Upper lobe of right lung (tissue), 1 donor: ENCODE results near the gene EGLN3. TPM values are rescaled to one million over a fixed set of nuclear protein-coding genes. Genes with fewer than 3 reads are reported as not detected.

Experiments
- ATAC-seq: fragments of 200-7000 bp; cut with Tn5 transposase; one replicate; pipeline ENCODE4 v1.9.1; 2020; ENCODE audit warnings: mild to moderate bottlenecking, moderate library complexity
- DNase-seq: peaks from one replicate; pipeline ENCODE4 v3.0.0-alpha.2; 2020
- H3K27ac ChIP-seq: fragments of 200-600 bp; one replicate; pipeline ENCODE4 v1.8.0; 2022
- H3K27me3 ChIP-seq: fragments of 200-600 bp; one replicate; pipeline ENCODE4 v1.8.0; 2022; ENCODE audit warnings: mild to moderate bottlenecking
- H3K36me3 ChIP-seq: fragments of 200-600 bp; one replicate; pipeline ENCODE4 v1.8.0; 2022
- H3K4me1 ChIP-seq: fragments of 200-600 bp; one replicate; pipeline ENCODE4 v1.8.0; 2022
- H3K4me3 ChIP-seq: fragments of 200-600 bp; one replicate; pipeline ENCODE4 v1.8.0; 2022; ENCODE audit warnings: mild to moderate bottlenecking
- H3K9me3 ChIP-seq: fragments of 200-600 bp; one replicate; pipeline ENCODE4 v1.8.0; 2022
- intact Hi-C: fragments of 100-400 bp; cut with DNase I; formaldehyde crosslinking; loops from one replicate; pipeline ENCODE4 v1.11.0; 2022
- total RNA-seq: library from RNA; stranded (reverse); fragmentation: NEBNext Ultra II Directional; extraction: Animal tissue kit (Norgen Biotek cat#: 25700); gene quantifications from one replicate; pipeline ENCODE4 v1.2.1, GENCODE V29; 2021
- TF ChIP-seq, protein P1 (sequence below): fragments of 200-600 bp; IDR thresholded peaks from one replicate; pipeline ENCODE4 v1.8.0; 2022; ENCODE audit warnings: antibody characterized with exemption
- donor health status: DM: no; HTN: yes; CAD: no; lungs with severe emphysema.

The EGLN3 gene
- total RNA-seq, 1 donor from 2014 or later, result 7.6 TPM

DNA sequence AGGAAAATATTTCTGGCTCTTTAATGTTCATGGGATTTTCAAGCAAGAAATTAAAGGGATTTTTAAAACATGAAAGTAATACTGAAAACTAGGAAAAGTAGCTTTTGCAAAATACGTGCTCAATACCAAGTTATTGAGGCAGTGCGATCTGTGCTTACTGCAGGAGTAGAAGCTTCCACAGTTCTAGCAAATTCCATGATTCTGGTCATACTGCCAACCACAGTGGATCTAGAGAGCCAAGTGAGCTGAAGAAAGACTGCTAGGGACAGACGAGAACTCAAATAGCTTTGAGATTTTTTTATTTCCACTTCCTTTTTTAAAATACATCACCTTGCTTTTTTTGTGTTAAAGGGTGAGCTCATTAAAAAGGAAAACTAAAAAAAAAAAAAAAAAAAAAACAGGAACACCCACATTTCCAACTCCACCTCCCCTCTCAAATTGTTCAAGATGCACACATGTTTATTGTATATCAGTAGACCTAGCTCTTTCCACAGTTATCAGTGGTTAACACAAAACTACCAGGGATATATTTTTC lies 26.2 kb downstream of the EGLN3 start:
- intact Hi-C loops, result no loop called here
- Histone ChIP-seq H3K27me3 (no peaks in the 10 kb centered on the region), H3K27ac (no peak overlapping the region), H3K9me3 (no peaks in the 10 kb centered on the region), H3K36me3 (no peaks in the 10 kb centered on the region), H3K4me1 (no peaks in the 10 kb centered on the region), H3K4me3 (no peak overlapping the region)
- DNase-seq (no peak), ATAC-seq (no peak)
- TF ChIP-seq, protein P1, sequence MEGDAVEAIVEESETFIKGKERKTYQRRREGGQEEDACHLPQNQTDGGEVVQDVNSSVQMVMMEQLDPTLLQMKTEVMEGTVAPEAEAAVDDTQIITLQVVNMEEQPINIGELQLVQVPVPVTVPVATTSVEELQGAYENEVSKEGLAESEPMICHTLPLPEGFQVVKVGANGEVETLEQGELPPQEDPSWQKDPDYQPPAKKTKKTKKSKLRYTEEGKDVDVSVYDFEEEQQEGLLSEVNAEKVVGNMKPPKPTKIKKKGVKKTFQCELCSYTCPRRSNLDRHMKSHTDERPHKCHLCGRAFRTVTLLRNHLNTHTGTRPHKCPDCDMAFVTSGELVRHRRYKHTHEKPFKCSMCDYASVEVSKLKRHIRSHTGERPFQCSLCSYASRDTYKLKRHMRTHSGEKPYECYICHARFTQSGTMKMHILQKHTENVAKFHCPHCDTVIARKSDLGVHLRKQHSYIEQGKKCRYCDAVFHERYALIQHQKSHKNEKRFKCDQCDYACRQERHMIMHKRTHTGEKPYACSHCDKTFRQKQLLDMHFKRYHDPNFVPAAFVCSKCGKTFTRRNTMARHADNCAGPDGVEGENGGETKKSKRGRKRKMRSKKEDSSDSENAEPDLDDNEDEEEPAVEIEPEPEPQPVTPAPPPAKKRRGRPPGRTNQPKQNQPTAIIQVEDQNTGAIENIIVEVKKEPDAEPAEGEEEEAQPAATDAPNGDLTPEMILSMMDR, result no peak

DNA sequence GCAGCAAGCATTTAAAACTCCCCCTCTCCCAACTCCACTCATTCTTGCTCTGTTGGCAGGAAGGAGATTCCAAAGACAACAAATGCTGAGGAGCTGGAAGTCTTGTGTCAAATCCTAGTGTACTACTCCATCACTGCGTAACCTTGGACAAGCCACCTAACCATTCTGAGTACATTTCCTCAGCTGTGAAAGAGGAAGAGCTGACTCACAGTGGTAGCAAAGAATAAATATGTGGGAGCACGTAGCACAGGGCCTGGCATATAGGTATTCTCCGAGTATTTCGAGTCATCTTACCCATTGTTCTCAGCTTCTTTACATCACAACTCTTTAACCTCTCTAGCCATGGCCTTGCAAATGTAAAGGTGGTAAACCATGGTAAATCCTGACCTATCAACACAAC lies 28.7 kb downstream of the EGLN3 start:
- H3K27ac ChIP-seq, result no peak overlapping the region
- peaks cover under 1% of the 10 kb centered on the region for H3K4me1 ChIP-seq
- H3K27me3 ChIP-seq, result no peaks in the 10 kb centered on the region
- H3K9me3 ChIP-seq, result no peaks in the 10 kb centered on the region
- DNase-seq (no peak), ATAC-seq (no peak)
- intact Hi-C loops, result no loop called here
- no peak overlapping the region for H3K4me3 ChIP-seq
- TF ChIP-seq, protein P1, result no peak
- no peaks in the 10 kb centered on the region for H3K36me3 ChIP-seq

DNA sequence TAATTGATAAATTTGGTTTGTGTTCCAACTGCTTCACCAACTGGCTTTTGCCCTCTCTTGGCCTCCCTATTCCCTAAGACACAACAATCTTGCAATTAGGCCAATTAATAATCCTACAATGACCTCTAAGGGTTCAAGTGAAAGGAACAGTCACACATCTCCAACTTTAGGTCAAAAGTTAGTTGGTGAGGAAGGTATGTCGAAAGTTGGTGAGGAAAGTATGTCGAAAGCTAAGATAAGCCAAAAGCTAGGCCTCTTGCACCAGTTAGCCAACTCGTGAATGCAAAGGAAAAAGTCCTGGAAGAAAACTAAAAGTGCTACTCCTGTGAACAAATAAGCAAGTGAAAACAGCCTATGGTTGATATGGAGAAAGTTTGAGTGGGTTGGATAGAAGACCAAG lies 32.6 kb downstream of the EGLN3 start:
- intact Hi-C loops, result no loop called here
- Histone ChIP-seq H3K4me3 (no peak overlapping the region), H3K36me3 (no peaks in the 10 kb centered on the region), H3K27ac (no peak overlapping the region), H3K27me3 (no peaks in the 10 kb centered on the region), H3K4me1 (peaks cover 6% of the 10 kb centered on the region), H3K9me3 (no peaks in the 10 kb centered on the region)
- no peak for ATAC-seq
- DNase-seq, result no peak
- TF ChIP-seq, protein P1, result no peak

DNA sequence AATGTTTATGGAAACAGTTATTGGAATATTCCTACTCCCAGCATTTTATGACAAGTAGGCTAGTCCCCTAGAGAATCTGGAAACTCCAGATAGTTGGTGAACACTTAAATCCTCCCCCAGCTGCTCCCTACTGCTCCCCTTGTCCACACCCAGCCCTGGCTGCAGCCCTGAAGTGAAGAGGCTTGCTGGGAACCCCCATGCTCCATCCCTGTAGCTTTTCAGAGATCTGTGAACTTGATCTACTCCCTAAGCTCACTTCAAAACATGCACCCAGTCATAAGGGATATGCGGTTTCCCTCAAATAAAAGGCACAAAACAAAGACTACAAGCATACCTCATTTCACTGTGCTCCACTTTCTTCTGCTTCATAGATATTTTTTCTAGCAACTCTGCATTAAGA lies 33.2 kb downstream of the EGLN3 start:
- no peaks in the 10 kb centered on the region for H3K9me3 ChIP-seq
- H3K36me3 ChIP-seq, result no peaks in the 10 kb centered on the region
- intact Hi-C loops, result no loop called here
- TF ChIP-seq, protein P1, result no peak
- H3K4me3 ChIP-seq, result no peak overlapping the region
- DNase-seq, result no peak
- no peak for ATAC-seq
- no peaks in the 10 kb centered on the region for H3K27me3 ChIP-seq
- H3K27ac ChIP-seq, result peak overlapping the region; percentile 51
- H3K4me1 ChIP-seq, result peaks cover 6% of the 10 kb centered on the region

DNA sequence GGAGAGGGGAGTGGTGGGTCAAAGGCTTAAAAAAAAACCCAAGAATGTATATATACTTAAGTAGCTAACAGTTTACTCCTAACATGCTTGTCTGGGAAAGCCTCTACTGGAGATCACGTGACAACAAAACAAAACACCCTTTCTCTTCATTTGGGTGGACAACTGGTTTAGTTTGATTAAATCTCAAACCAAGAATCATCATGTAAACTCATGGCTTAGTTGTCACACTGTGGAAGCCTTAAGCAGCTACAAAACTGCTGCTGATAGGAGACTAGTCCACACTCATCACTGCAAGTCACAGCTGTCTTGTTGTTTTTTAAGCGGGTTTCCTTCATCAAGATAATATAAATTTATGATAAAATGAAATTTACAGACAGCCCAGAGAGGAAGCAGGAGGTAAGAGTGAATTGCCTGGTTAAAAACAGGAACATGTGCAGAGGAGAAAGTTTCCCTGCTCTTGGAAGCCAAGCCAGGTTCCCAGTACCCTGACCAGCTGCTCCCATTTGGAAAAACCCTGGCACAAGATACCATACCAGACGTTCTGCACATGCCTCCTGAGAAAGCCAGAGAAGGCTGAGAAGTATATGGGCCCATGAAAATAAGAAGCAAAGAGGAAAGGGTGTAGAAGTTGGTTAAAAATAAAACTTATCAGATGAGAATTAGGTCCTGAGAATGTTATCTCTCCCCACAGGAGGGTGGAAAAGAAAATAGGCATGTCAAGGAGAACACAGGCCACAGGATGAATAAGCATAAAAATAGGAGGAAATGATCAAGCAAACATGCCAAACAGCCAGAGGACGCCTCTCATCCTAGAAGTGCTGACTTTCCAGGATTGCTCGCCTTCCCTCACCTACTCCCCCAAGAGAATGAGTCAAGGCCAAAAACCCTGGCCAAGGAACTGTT lies 34.0 kb downstream of the EGLN3 start:
- TF ChIP-seq, protein P1, result no peak
- no peaks in the 10 kb centered on the region for H3K9me3 ChIP-seq
- H3K27ac ChIP-seq, result peak overlapping the region; percentile 51
- no peak overlapping the region for H3K4me3 ChIP-seq
- no peaks in the 10 kb centered on the region for H3K27me3 ChIP-seq
- H3K36me3 ChIP-seq, result no peaks in the 10 kb centered on the region
- intact Hi-C loops, result no loop called here
- DNase-seq, result no peak
- H3K4me1 ChIP-seq, result peaks cover 6% of the 10 kb centered on the region
- ATAC-seq, result no peak
